Nephron progenitor cell (in vitro differentiated cells): ENCODE results near the gene GSKIP.

Experiments used
- DNase-seq: peaks from one replicate; pipeline ENCODE4 v3.0.0; 2021
- H3K27ac Mint-ChIP-seq: 2 replicates; pipeline ENCODE4 v1.8.0; 2021; ENCODE audit warnings: mild to moderate bottlenecking, moderate library complexity, mixed read lengths
- H3K27me3 Mint-ChIP-seq: 2 replicates; pipeline ENCODE4 v1.8.0; 2021; ENCODE audit warnings: mild to moderate bottlenecking, low read depth, mixed read lengths; ENCODE audit not compliant: poor library complexity
- H3K36me3 Mint-ChIP-seq: 2 replicates; pipeline ENCODE4 v1.8.0; 2021; ENCODE audit warnings: low read depth, mixed read lengths
- H3K4me1 Mint-ChIP-seq: 2 replicates; pipeline ENCODE4 v1.8.0; 2021; ENCODE audit warnings: mixed read lengths
- H3K4me3 Mint-ChIP-seq: 2 replicates; pipeline ENCODE4 v1.8.0; 2021; ENCODE audit warnings: mild to moderate bottlenecking, moderate library complexity, mixed read lengths
- H3K9me3 Mint-ChIP-seq: 2 replicates; pipeline ENCODE4 v1.8.0; 2021; ENCODE audit warnings: mild to moderate bottlenecking, moderate library complexity, mixed read lengths
- TF ChIP-seq, protein P1 (sequence below): fragments of 200-600 bp; sonication (generic); IDR thresholded peaks from 2 replicates; pipeline ENCODE4 v1.5.0; 2021; ENCODE audit warnings: antibody characterized with exemption

The GSKIP gene

DNA sequence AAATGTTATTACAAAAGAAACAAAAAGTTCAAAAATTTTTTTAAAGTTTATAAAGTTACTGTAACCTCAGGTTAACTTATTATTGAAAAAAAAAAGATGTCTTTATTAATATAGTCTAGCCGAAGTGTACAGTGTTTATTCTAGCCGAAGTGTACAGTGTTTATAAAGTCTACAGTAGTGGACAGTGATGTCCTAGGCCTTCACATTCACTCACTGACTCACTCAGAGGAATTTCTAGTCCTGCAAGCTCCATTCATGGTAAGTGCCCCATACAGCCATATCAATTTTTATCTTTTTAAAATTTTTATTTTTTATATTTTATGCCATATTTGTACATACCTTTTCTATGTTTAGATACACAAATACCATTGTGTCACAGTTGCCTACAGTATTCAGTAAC, 10.6 kb upstream of the GSKIP start:
- no peak for DNase-seq
- Mint-ChIP-seq H3K27ac (no peak overlapping the region), H3K36me3 (peaks cover 20% of the 10 kb centered on the region)

DNA sequence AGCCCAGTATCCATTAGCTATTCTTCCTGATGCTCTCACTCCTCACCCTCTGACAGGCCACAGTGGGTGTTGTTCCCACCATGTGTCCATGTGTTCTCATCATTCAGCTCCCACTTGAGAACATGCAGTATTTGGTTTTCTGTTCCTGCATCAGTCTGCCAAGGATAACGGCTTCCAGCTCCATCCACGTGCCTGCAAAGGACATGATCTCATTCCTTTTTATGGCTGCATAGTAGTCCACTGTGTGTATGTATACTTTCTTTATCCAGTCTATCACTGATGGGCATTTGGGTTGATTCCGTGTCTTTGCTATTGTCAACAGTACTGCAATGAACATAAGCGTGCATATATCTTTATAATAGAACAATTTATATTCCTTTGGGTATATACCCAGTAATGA, 9.1 kb upstream of the GSKIP start:
- Mint-ChIP-seq H3K36me3 (peaks cover 14% of the 10 kb centered on the region), H3K4me3 (no peak overlapping the region), H3K9me3 (peaks cover 6% of the 10 kb centered on the region), H3K4me1 (peaks cover 8% of the 10 kb centered on the region), H3K27ac (no peak overlapping the region), H3K27me3 (no peaks in the 10 kb centered on the region)
- TF ChIP-seq, protein P1, sequence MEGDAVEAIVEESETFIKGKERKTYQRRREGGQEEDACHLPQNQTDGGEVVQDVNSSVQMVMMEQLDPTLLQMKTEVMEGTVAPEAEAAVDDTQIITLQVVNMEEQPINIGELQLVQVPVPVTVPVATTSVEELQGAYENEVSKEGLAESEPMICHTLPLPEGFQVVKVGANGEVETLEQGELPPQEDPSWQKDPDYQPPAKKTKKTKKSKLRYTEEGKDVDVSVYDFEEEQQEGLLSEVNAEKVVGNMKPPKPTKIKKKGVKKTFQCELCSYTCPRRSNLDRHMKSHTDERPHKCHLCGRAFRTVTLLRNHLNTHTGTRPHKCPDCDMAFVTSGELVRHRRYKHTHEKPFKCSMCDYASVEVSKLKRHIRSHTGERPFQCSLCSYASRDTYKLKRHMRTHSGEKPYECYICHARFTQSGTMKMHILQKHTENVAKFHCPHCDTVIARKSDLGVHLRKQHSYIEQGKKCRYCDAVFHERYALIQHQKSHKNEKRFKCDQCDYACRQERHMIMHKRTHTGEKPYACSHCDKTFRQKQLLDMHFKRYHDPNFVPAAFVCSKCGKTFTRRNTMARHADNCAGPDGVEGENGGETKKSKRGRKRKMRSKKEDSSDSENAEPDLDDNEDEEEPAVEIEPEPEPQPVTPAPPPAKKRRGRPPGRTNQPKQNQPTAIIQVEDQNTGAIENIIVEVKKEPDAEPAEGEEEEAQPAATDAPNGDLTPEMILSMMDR: no peak
- no peak for DNase-seq

More for the DNA sequence above, 10.6 kb upstream of the GSKIP start:
- H3K4me1 Mint-ChIP-seq: peaks cover 8% of the 10 kb centered on the region
- TF ChIP-seq, protein P1: no peak
- H3K4me3 Mint-ChIP-seq: no peak overlapping the region
- H3K27me3 Mint-ChIP-seq: no peaks in the 10 kb centered on the region
- peaks cover 10% of the 10 kb centered on the region for H3K9me3 Mint-ChIP-seq

DNA sequence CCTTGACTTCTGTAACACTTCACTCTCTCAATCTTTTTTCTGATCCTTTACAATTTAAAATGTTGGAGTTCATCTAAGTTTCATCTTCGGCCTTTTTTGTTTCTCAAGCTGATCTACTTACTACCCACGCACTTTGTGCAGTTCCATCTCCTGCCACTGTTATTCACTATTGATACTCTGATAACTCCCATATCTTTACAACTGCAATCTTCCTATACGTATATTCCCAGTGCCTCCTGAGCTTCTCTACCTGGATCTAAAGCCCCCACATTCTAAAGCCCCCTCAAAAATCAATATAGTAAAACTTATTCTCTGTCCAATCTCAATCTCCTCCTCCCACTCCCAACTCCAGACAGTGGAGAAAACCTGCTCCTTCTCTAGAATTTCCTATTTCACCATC, 6.1 kb upstream of the GSKIP start:
- Mint-ChIP-seq H3K27ac (no peak overlapping the region), H3K36me3 (peaks cover 14% of the 10 kb centered on the region), H3K4me1 (peaks cover 26% of the 10 kb centered on the region), H3K4me3 (no peak overlapping the region), H3K9me3 (peaks cover 6% of the 10 kb centered on the region), H3K27me3 (no peaks in the 10 kb centered on the region)
- DNase-seq: no peak
- TF ChIP-seq, protein P1: no peak

DNA sequence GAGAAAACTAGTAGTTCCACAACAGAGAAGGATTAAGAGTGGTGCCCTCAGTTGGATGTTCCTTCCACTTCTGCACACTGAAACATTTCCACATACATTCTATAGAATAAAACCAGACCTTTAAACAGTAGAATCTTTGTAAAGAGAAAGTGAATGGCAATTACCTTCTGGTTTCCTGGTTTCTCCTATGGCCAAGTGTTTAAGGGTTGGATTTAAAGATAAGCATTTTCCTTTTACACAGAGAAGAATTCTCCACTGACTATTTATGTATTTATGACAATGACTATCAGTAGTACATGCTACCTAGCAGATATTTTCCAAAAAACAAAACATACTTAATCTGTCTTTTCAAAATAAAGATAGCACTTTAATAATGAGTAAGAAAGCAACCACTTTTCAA, 3.4 kb upstream of the GSKIP start:
- TF ChIP-seq, protein P1: no peak
- H3K4me3 Mint-ChIP-seq: no peak overlapping the region
- peaks cover 5% of the 10 kb centered on the region for H3K36me3 Mint-ChIP-seq
- DNase-seq: no peak
- no peaks in the 10 kb centered on the region for H3K27me3 Mint-ChIP-seq
- no peak overlapping the region for H3K27ac Mint-ChIP-seq
- peaks cover 40% of the 10 kb centered on the region for H3K4me1 Mint-ChIP-seq
- peaks cover under 1% of the 10 kb centered on the region for H3K9me3 Mint-ChIP-seq

DNA sequence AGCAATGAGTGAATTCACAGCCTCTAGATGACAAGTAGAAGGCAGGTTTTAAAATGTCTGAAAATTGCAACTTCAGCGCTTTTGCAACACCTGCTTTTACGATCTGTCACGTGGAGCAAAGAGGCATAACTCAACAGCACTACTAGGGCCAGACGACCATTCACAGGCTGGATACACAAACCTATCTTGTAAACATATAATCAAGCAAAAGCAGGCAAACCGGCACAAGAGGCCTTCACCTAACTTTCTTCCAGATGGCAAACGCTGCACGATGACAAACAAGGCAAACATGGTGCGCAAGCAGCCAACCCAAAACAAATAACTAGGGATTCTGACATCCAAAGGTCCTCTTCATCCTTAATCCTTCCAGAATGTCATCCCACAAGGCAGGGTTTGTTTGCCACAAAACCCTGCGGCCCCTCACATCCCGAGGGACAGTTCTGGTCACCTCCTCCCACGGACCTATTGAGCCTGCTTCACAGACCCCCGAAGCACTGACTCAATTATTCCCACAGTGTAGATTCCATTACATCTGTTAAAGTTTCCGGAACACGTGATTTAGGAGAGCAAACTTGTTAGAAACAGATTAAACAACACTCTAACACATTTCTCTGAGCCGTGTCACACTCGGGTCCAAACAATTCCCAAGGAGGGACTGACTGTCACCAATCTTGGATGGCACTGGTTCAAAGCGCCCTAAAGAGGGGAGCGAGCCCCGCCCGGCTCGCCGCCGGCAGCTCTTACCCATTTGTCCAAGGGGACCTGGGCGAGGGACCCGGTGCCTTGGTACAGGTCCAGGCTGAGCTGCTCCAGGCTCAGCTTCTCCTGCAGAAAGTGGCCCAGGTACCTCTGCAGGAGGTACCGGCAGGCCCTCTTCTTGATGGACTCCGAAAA, 1.0 kb upstream of the GSKIP start:
- Mint-ChIP-seq H3K27me3 (no peaks in the 10 kb centered on the region), H3K4me3 (peak overlapping the region; percentile 92), H3K27ac (peak overlapping the region; percentile 87), H3K36me3 (peaks cover under 1% of the 10 kb centered on the region), H3K9me3 (no peaks in the 10 kb centered on the region), H3K4me1 (peaks cover 46% of the 10 kb centered on the region)
- peak; percentile 18 for DNase-seq
- TF ChIP-seq, protein P1: no peak
